Keratinocyte (primary cell): ENCODE data around the gene PSMB5.

ENCODE experiments used
- EZH2 ChIP-seq: IDR thresholded peaks from one replicate; pipeline ENCODE4 v1.6.1; 2012; ENCODE audit warnings: inconsistent platforms, mild to moderate bottlenecking, low read length, moderate library complexity
- TF ChIP-seq, protein P1 (sequence below), 3 experiments: IDR thresholded peaks in 1 of 3; conservative IDR thresholded peaks in 1 of 3; optimal IDR thresholded peaks in 1 of 3; 2 replicates in 2 of 3; 3 replicates in 1 of 3; pipeline versions ENCODE3 to v1.5.1; 2011; ENCODE audit warnings: low read length in 3 of 3, mild to moderate bottlenecking in 3 of 3, moderate library complexity in 2 of 3, control low read depth in 1 of 3, inconsistent platforms in 1 of 3; ENCODE audit not compliant: insufficient read depth in 2 of 3; ENCODE audit errors: extremely low read depth in 1 of 3

- TF ChIP-seq, protein P1, sequence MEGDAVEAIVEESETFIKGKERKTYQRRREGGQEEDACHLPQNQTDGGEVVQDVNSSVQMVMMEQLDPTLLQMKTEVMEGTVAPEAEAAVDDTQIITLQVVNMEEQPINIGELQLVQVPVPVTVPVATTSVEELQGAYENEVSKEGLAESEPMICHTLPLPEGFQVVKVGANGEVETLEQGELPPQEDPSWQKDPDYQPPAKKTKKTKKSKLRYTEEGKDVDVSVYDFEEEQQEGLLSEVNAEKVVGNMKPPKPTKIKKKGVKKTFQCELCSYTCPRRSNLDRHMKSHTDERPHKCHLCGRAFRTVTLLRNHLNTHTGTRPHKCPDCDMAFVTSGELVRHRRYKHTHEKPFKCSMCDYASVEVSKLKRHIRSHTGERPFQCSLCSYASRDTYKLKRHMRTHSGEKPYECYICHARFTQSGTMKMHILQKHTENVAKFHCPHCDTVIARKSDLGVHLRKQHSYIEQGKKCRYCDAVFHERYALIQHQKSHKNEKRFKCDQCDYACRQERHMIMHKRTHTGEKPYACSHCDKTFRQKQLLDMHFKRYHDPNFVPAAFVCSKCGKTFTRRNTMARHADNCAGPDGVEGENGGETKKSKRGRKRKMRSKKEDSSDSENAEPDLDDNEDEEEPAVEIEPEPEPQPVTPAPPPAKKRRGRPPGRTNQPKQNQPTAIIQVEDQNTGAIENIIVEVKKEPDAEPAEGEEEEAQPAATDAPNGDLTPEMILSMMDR (optimal IDR thresholded peaks at IDR 0.05 in 1 of 3, IDR thresholded peaks at IDR 0.05 in 1 of 3, conservative IDR thresholded peaks at IDR 0.05 in 1 of 3; ENCODE audit: extremely low read depth in 1 of 3, insufficient read depth in 2 of 3, low read length in 3 of 3) = no peak
- no peak for TF ChIP-seq EZH2
Measured at GRCh38 chr14:23033251-23033727, 1.4 kb downstream of the PSMB5 start.
